HepG2 (cell line): ENCODE results near the gene COBL. TPM values are rescaled to one million over a fixed set of nuclear protein-coding genes. Genes with fewer than 3 reads are reported as not detected.

Experiments
- ATAC-seq: fragments of 200-7000 bp; cut with Tn5 transposase; 3 replicates; pipeline ENCODE4 v1.9.1; 2020; ENCODE audit warnings: mild to moderate bottlenecking, moderate library complexity
- BruUV-seq: library from RNA; stranded (reverse); fragments of 400-500 nt; replicated peaks from 2 replicates; lab custom pipeline; 2021; lab: Mats Ljungman, UMichigan
- CTCF ChIA-PET: fragments of 300-600 bp; formaldehyde crosslinking; extraction: SDS; loops from one replicate; lab custom pipeline; 2021; ENCODE audit warnings: low total read pairs, inconsistent platforms, low intra/inter-chr PET ratio; lab: Yijun Ruan, JAX
- POLR2A ChIA-PET: fragments of 350-600 bp; sonication (Branson Sonifier 250); formaldehyde crosslinking; loops from one replicate; lab custom pipeline; 2020; ENCODE audit warnings: antibody characterized with exemption, inconsistent platforms; lab: Yijun Ruan, JAX
- DNase-seq: peaks from one replicate; pipeline ENCODE4 v3.0.0-alpha.2; 2015; ENCODE audit warnings: low spot score
- FAIRE-seq: peaks from 3 replicates; lab custom pipeline; 2011; peaks lifted over from hg19 to GRCh38; lab: Jason Lieb, UNC
- H2AFZ ChIP-seq: one replicate; pipeline ENCODE4 v1.6.1; 2011; ENCODE audit warnings: low read length, inconsistent platforms
- H3K27ac ChIP-seq: fragments of 300-600 bp; 3 replicates; pipeline ENCODE4 v1.8.0; 2011; ENCODE audit warnings: mixed run types, mild to moderate bottlenecking, mixed read lengths, low read length, inconsistent platforms; ENCODE audit not compliant: insufficient read depth; ENCODE audit errors: extremely low read length
- H3K27me3 ChIP-seq, 2 experiments: fragments of 200-600 bp in 1 of 2; 2 replicates in 1 of 2; 3 replicates in 1 of 2; pipeline versions ENCODE4 v1.6.0 to v1.8.0; 2011; ENCODE audit warnings: low read length in 2 of 2, mild to moderate bottlenecking in 2 of 2, moderate library complexity in 2 of 2, inconsistent platforms in 1 of 2; ENCODE audit not compliant: insufficient read depth in 2 of 2, control insufficient read depth in 1 of 2
- H3K36me3 ChIP-seq, 2 experiments: fragments of 200-600 bp in 1 of 2; replicated peaks in 1 of 2; 2 replicates in 1 of 2; 3 replicates in 1 of 2; pipeline versions ENCODE4 v1.5.1 to v1.8.0; 2011; ENCODE audit warnings: low read length in 2 of 2, inconsistent platforms in 1 of 2; ENCODE audit not compliant: insufficient read depth in 2 of 2, control insufficient read depth in 1 of 2
- H3K4me1 ChIP-seq: 2 replicates; pipeline ENCODE4 v1.5.1; 2012; ENCODE audit warnings: low read length, inconsistent platforms; ENCODE audit not compliant: insufficient read depth
- H3K4me2 ChIP-seq: 2 replicates; pipeline ENCODE4 v1.6.0; 2011; ENCODE audit warnings: low read depth, low read length, inconsistent platforms
- H3K4me3 ChIP-seq, 3 experiments: fragments of 200-600 bp in 1 of 3; sonication (generic), shearing (Covaris generic) in 1 of 3; replicated peaks in 1 of 3; 2 replicates each; pipeline ENCODE4 v1.5.1; 2011 to 2016; ENCODE audit warnings: low read length in 3 of 3, inconsistent platforms in 2 of 3, low read depth in 2 of 3, mild to moderate bottlenecking in 2 of 3, control low read depth in 1 of 3, mixed read lengths in 1 of 3; ENCODE audit not compliant: insufficient read depth in 1 of 3
- H3K79me2 ChIP-seq: one replicate; pipeline ENCODE4 v1.6.1; 2011; ENCODE audit warnings: low read length, inconsistent platforms; ENCODE audit not compliant: insufficient read depth
- H3K9ac ChIP-seq: 2 replicates; pipeline ENCODE4 v1.6.0; 2011; ENCODE audit warnings: mild to moderate bottlenecking, low read depth, low read length, inconsistent platforms; ENCODE audit not compliant: insufficient read depth
- H3K9me3 ChIP-seq: 2 replicates; pipeline ENCODE4 v1.5.1; 2012; ENCODE audit warnings: mild to moderate bottlenecking, low read length
- H4K20me1 ChIP-seq: 2 replicates; pipeline ENCODE4 v1.6.0; 2011; ENCODE audit warnings: inconsistent platforms, mild to moderate bottlenecking, low read length, moderate library complexity; ENCODE audit not compliant: insufficient read depth
- BRD4 ChIP-seq: sonication (generic); formaldehyde crosslinking; IDR thresholded peaks from 2 replicates; pipeline ENCODE4 v1.4.0; 2020; ENCODE audit warnings: missing genetic modification reagents
- FIP1L1 ChIP-seq: fragments of 200-400 bp; formaldehyde crosslinking; IDR thresholded peaks from 2 replicates; pipeline ENCODE4 v1.6.1; 2018; ENCODE audit warnings: low read depth, mild to moderate bottlenecking, low read length, moderate library complexity, borderline replicate concordance; ENCODE audit not compliant: insufficient read depth
- FOXO1 ChIP-seq: sonication (generic); formaldehyde crosslinking; IDR thresholded peaks from 2 replicates; pipeline ENCODE4 v1.4.0; 2020; ENCODE audit warnings: missing genetic modification reagents
- KDM5A ChIP-seq: fragments of 200-600 bp; sonication (generic); IDR thresholded peaks from 2 replicates; pipeline ENCODE4 v1.7.0; 2018; ENCODE audit warnings: antibody characterized with exemption, mild to moderate bottlenecking, low read length, borderline replicate concordance
- NKX3-1 ChIP-seq: sonication (generic); formaldehyde crosslinking; IDR thresholded peaks from 2 replicates; pipeline ENCODE4 v1.5.0; 2020; ENCODE audit warnings: missing genetic modification reagents
- RBAK ChIP-seq: sonication (generic); formaldehyde crosslinking; IDR thresholded peaks from 2 replicates; pipeline ENCODE4 v1.5.1; 2020; ENCODE audit warnings: mild to moderate bottlenecking, missing genetic modification reagents
- ZBTB1 ChIP-seq: sonication (generic); formaldehyde crosslinking; IDR thresholded peaks from 2 replicates; pipeline ENCODE4 v1.4.0; 2020; ENCODE audit warnings: missing genetic modification reagents, borderline replicate concordance
- ZC3H13 ChIP-seq: sonication (generic); formaldehyde crosslinking; IDR thresholded peaks from 2 replicates; pipeline ENCODE4 v1.8.1; 2023; ENCODE audit warnings: mild to moderate bottlenecking, missing genetic modification reagents, moderate library complexity
- ZFP41 ChIP-seq: sonication (generic); formaldehyde crosslinking; IDR thresholded peaks from 2 replicates; pipeline ENCODE4 v1.4.0; 2020; ENCODE audit warnings: mild to moderate bottlenecking, missing genetic modification reagents, borderline replicate concordance
- ZNF12 ChIP-seq: sonication (generic); formaldehyde crosslinking; IDR thresholded peaks from 2 replicates; pipeline ENCODE4 v1.5.0; 2020; ENCODE audit warnings: missing genetic modification reagents
- ZNF143 ChIP-seq: sonication (generic); formaldehyde crosslinking; IDR thresholded peaks from 2 replicates; pipeline ENCODE4 v1.4.0; 2020; ENCODE audit warnings: missing genetic modification reagents
- ZNF30 ChIP-seq: sonication (generic); formaldehyde crosslinking; IDR thresholded peaks from 2 replicates; pipeline ENCODE4 v1.5.0; 2020; ENCODE audit warnings: mild to moderate bottlenecking, missing genetic modification reagents
- ZNF768 ChIP-seq: sonication (generic); formaldehyde crosslinking; IDR thresholded peaks from 2 replicates; pipeline ENCODE4 v1.4.0; 2020; ENCODE audit warnings: missing genetic modification reagents
- ZNF850 ChIP-seq: sonication (generic); formaldehyde crosslinking; conservative IDR thresholded peaks from 2 replicates; pipeline ENCODE4 v1.9.0; 2021; ENCODE audit warnings: mild to moderate bottlenecking, missing genetic modification reagents
- WGBS: methylation state at CpG from one replicate; pipeline ENCODE4 v1.1.6; 2017; ENCODE audit warnings: low lambda C conversion rate; 5-methylcytosine and 5-hydroxymethylcytosine counted together
- in situ Hi-C: cut with HindIII; loops from 2 replicates; pipeline ENCODE4 v1.10.0; 2017; ENCODE audit warnings: low pct_unique_long_range_greater_than_20kb; ENCODE audit not compliant: extremely low pct_ligation_motif_present
- intact Hi-C: fragments of 100-400 bp; cut with micrococcal nuclease; formaldehyde crosslinking; loops from one replicate; pipeline ENCODE4 v1.10.0; 2022; ENCODE audit not compliant: unreplicated experiment
- polyA plus RNA-seq, 8 experiments: library from polyadenylated mRNA; depleted of rRNA in 3 of 8; stranded (reverse) in 7 of 8; unstranded in 1 of 8; fragments of >200 nt; fragmentation: Illumina TruSeq in 4 of 8; extraction: Trizol in 4 of 8; gene quantifications; 2 replicates each; pipeline versions ENCODE4 v1.2.1 to v1.2.3, GENCODE V29; 2011 to 2016; ENCODE audit warnings: low read depth in 4 of 8, missing spikeins in 1 of 8, mixed read lengths in 1 of 8; ENCODE audit not compliant: insufficient read depth in 1 of 8
- total RNA-seq, 5 experiments: library from RNA; depleted of rRNA; stranded (reverse); fragments of >200 nt; fragmentation: Illumina TruSeq; extraction: Trizol; gene quantifications; 2 replicates each; pipeline ENCODE4 v1.2.3, GENCODE V29; 2016; ENCODE audit warnings: low read depth in 1 of 5
- TF ChIP-seq, protein P1 (sequence below): sonication (generic); formaldehyde crosslinking; IDR thresholded peaks from 2 replicates; pipeline ENCODE4 v1.8.0; 2022; ENCODE audit warnings: mild to moderate bottlenecking, missing genetic modification reagents, borderline replicate concordance

COBL gene
- total and polyA plus RNA-seq, 2 of the 13 experiments (the other 11 are each of a cell fraction or from before 2014, with no cell fraction given), result 3.8 to 4.9 TPM

DNA sequence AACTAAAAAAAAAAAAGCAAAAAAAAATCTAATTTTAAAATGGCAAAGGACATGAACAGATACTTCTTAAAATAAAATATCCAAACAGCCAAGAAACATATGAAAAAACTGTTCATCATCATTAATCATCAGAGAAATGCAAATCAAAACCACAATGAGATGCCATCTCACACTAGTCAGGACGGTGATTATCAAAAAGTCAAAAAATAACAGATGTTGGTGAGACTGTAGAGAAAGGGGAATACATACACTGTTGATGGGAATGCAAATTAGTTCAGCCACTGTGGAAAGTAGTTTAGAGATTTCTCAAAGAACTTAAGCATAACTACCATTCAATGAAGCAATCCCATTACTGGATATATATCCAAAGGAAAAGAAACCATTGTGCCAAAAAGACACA lies 30.2 kb downstream of the COBL start:
- TF ChIP-seq ZNF143 (CRISPR knock-in tag) (no peak), ZNF30 (CRISPR knock-in tag) (no peak), ZNF768 (CRISPR knock-in tag) (no peak), ZNF850 (no peak), FIP1L1 (no peak), ZBTB1 (no peak), RBAK (CRISPR knock-in tag) (no peak), BRD4 (no peak), ZFP41 (CRISPR knock-in tag) (no peak), NKX3-1 (CRISPR knock-in tag) (no peak), KDM5A (no peak), ZC3H13 (CRISPR knock-in tag) (no peak), FOXO1 (no peak), ZNF12 (CRISPR knock-in tag) (no peak)
- TF ChIP-seq, protein P1, sequence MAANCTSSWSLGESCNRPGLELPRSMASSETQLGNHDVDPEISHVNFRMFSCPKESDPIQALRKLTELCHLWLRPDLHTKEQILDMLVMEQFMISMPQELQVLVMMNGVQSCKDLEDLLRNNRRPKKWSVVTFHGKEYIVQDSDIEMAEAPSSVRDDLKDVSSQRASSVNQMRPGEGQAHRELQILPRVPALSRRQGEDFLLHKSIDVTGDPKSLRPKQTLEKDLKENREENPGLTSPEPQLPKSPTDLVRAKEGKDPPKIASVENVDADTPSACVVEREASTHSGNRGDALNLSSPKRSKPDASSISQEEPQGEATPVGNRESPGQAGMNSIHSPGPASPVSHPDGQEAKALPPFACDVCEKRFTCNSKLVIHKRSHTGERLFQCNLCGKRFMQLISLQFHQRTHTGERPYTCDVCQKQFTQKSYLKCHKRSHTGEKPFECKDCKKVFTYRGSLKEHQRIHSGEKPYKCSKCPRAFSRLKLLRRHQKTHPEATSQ (CRISPR knock-in tag), result no peak
- TF ChIP-seq, all 625 proteins: peak for 0
- Histone ChIP-seq H3K4me1 (0 out of 2 replicates have a peak, but pooled peaks cover 12% of the 10 kb centered on the region), H3K79me2 (peaks cover 34% of the 10 kb centered on the region), H3K9ac (no peak overlapping the region), H3K4me2 (no peak overlapping the region), H3K9me3 (no peaks in the 10 kb centered on the region; the same call in 1 of the 2 replicates), H2AFZ (no peak overlapping the region), H3K36me3 (no peaks in the 10 kb centered on the region), H4K20me1 (0 out of 2 replicates have a peak, but pooled peaks cover 9% of the 10 kb centered on the region), H3K27me3 (no peaks in the 10 kb centered on the region), H3K27ac (no peak overlapping the region), H3K4me3 (no peak overlapping the region)
- CTCF ChIA-PET, result no interaction called here
- no TSS peak for BruUV-seq
- POLR2A ChIA-PET, result no interaction called here
- WGBS, result 88% methylated on average over 1 of the region's 1 CpG
- no peak for ATAC-seq
- intact Hi-C loops (no loop called here), in situ Hi-C loops (no loop called here)
- no peak for DNase-seq
- no peak for FAIRE-seq
